ENCODE measurements around the gene PIP5K1A.

The PIP5K1A gene

GRCh38 chr1:151254217-151255213, 56.2 kb downstream of the PIP5K1A start, which contains the start of gene PSMD4:
TSS of gene PSMD4 (plus strand) at chr1:151254734. CDS start at chr1:151254783, 49 bp downstream.
- TF ChIP-seq CTCF (IDR thresholded peaks at IDR 0.05; ENCODE audit: low read depth, low read length) = no peak
- DNase-seq (ENCODE audit: low read depth in 2 of 2) = peak; percentile 98 to 99
- peak within 1 kb of the TSS; percentile 79 to 84 for H3K4me3 ChIP-seq (replicated peaks in 1 of 2; ENCODE audit: low read depth in 2 of 2, low read length in 2 of 2)

- H3K4me3 ChIP-seq (replicated peaks in 1 of 2; ENCODE audit: low read depth in 2 of 2, low read length in 2 of 2) = peak overlapping the region; percentile 79 to 84
- TF ChIP-seq CTCF (IDR thresholded peaks at IDR 0.05; ENCODE audit: low read depth, low read length) = no peak
- DNase-seq (ENCODE audit: low read depth in 2 of 2) = peak; percentile 10 to 41
Measured at GRCh38 chr1:151255381-151255780, 57.0 kb downstream of the PIP5K1A start.

- H3K4me3 ChIP-seq (replicated peaks in 1 of 2; ENCODE audit: low read depth in 2 of 2, low read length in 2 of 2) = no peak overlapping the region
- no peak for DNase-seq (ENCODE audit: low read depth in 2 of 2)
- TF ChIP-seq CTCF (IDR thresholded peaks at IDR 0.05; ENCODE audit: low read depth, low read length) = no peak
Measured at GRCh38 chr1:151259351-151259750, 61.0 kb downstream of the PIP5K1A start.

DNA sequence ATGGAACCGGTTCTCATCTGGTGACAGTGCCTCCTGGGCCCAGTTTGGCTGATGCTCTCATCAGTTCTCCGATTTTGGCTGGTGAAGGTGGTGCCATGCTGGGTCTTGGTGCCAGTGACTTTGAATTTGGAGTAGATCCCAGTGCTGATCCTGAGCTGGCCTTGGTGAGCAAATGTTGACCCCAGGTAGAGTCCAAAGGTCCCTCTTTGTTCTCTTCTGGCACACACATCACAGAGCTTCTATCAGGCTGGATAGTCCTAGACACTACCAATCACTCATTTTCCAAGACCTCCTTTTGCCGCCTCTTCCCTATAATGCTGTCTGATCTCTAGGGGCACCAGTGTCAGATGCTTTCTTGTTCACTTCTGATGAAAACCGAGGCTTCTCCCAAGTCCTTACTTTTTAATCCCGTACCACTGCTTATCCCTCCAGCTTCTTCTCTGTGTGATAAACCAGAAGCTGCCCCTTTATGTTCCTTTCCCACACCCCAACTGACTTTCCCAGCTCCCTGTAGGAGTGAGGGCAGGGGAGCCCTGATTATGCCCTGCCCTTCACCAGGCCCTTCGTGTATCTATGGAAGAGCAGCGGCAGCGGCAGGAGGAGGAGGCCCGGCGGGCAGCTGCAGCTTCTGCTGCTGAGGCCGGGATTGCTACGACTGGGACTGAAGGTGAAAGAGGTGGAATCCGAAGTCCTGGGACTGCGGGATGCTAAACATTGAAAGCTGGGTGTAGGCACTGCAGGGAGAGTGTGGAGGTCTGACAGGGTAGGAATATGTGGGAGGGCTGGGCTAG, 67.3 kb downstream of the PIP5K1A start:
- no peak for TF ChIP-seq CTCF (IDR thresholded peaks at IDR 0.05; ENCODE audit: low read depth, low read length)
- no peak for DNase-seq (ENCODE audit: low read depth in 2 of 2)
- H3K4me3 ChIP-seq (replicated peaks in 1 of 2; ENCODE audit: low read depth in 2 of 2, low read length in 2 of 2) = no peak overlapping the region

DNA sequence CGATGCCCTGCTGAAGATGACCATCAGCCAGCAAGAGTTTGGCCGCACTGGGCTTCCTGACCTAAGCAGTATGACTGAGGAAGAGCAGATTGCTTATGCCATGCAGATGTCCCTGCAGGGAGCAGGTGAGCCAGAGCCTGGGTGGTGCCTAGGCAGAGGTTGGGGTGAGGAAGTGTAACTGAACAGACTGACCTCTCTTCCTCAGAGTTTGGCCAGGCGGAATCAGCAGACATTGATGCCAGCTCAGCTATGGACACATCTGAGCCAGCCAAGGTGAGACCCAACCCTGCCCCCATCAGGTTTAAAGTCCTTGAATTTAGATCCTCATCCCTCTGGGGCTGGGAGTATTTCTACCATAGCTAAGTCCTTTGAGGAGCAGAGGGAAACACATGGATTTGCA, 68.0 kb downstream of the PIP5K1A start:
- TF ChIP-seq CTCF (IDR thresholded peaks at IDR 0.05; ENCODE audit: low read depth, low read length) = no peak
- no peak for DNase-seq (ENCODE audit: low read depth in 2 of 2)
- H3K4me3 ChIP-seq (replicated peaks in 1 of 2; ENCODE audit: low read depth in 2 of 2, low read length in 2 of 2) = no peak overlapping the region

GRCh38 chr1:151266821-151267220, 68.5 kb downstream of the PIP5K1A start:
- TF ChIP-seq CTCF (IDR thresholded peaks at IDR 0.05; ENCODE audit: low read depth, low read length) = no peak
- DNase-seq (ENCODE audit: low read depth in 2 of 2) = no peak

More at GRCh38 chr1:151266821-151267220, 68.5 kb downstream of the PIP5K1A start:
- H3K4me3 ChIP-seq (replicated peaks in 1 of 2; ENCODE audit: low read depth in 2 of 2, low read length in 2 of 2) = no peak overlapping the region

All from cardiac fibroblast (primary cell).